GM12864 (cell line): ENCODE results near the gene COG1.
A peak's percentile ranks its signal among the peaks of the same experiment; 100 is the strongest.

Experiments used
- DNase-seq: peaks from one replicate; pipeline ENCODE4 v3.0.0-alpha.2; 2011; ENCODE audit warnings: low read depth
- H3K4me3 ChIP-seq: 2 replicates; pipeline ENCODE4 v1.5.1; 2011; ENCODE audit warnings: mild to moderate bottlenecking, low read depth, low read length, control low read depth
- CTCF ChIP-seq: IDR thresholded peaks from 2 replicates; pipeline ENCODE4 v1.5.1; 2011; ENCODE audit warnings: low read depth, mild to moderate bottlenecking, moderate library complexity, low read length, control low read depth, inconsistent platforms; ENCODE audit errors: missing control alignments

The COG1 gene

GRCh38 chr17:73163043-73163442 lies 29.8 kb upstream of the COG1 start:
- no peak for DNase-seq
- TF ChIP-seq CTCF: no peak
- H3K4me3 ChIP-seq: no peak overlapping the region

- TF ChIP-seq CTCF: no peak
- H3K4me3 ChIP-seq: peak overlapping the region; percentile 60
- DNase-seq: no peak
Observed at GRCh38 chr17:73165616-73166404, 27.0 kb upstream of the COG1 start.

- DNase-seq: no peak
- peak overlapping the region; percentile 60; the same call in 1 of the 2 replicates for H3K4me3 ChIP-seq
- TF ChIP-seq CTCF: no peak
Observed at GRCh38 chr17:73166731-73167581, 25.9 kb upstream of the COG1 start.

- DNase-seq: no peak
- no peak overlapping the region for H3K4me3 ChIP-seq
- no peak for TF ChIP-seq CTCF
Observed at GRCh38 chr17:73168667-73169066, 24.2 kb upstream of the COG1 start.

- no peak for DNase-seq
- TF ChIP-seq CTCF: no peak
- no peak overlapping the region for H3K4me3 ChIP-seq
Observed at GRCh38 chr17:73170324-73170723, 22.5 kb upstream of the COG1 start.

- no peak for TF ChIP-seq CTCF
- no peak for DNase-seq
- H3K4me3 ChIP-seq: no peak overlapping the region
Observed at GRCh38 chr17:73172252-73172651, 20.6 kb upstream of the COG1 start.
